ENCODE data around the gene COL6A1. TPM values are rescaled to one million over a fixed set of nuclear protein-coding genes. Genes with fewer than 3 reads are reported as not detected.

Gene COL6A1
- total RNA-seq, 1 donor from 2014 or later, result 12.6 TPM

GRCh38 chr21:46049890-46050667, 68.5 kb downstream of the COL6A1 start:
- Mint-ChIP-seq H3K9me3 (peaks cover 8% of the 10 kb centered on the region), H3K27me3 (ENCODE audit: insufficient read depth, low read depth) (peaks cover 11% of the 10 kb centered on the region), H3K27ac (peak overlapping the region; percentile 60), H3K4me3 (no peak overlapping the region), H3K36me3 (peaks cover 2% of the 10 kb centered on the region), H3K4me1 (peaks cover 15% of the 10 kb centered on the region)
- Histone ChIP-seq H3K4me1 (peaks cover 11% of the 10 kb centered on the region), H3K4me3 (no peak overlapping the region), H3K27ac (no peak overlapping the region), H3F3A (ENCODE audit: low read depth) (no peaks in the 10 kb centered on the region), H3K9ac (no peak overlapping the region), H3K9me3 (ENCODE audit: low read depth) (no peaks in the 10 kb centered on the region), H3K36me3 (no peaks in the 10 kb centered on the region), H4K20me1 (ENCODE audit: low read depth) (no peaks in the 10 kb centered on the region), H2AFZ (replicated peaks) (no peak overlapping the region), H3K4me2 (peak overlapping the region; percentile 29), H3K79me2 (ENCODE audit: low read depth) (no peaks in the 10 kb centered on the region), H3K27me3 (no peaks in the 10 kb centered on the region)
- TF ChIP-seq EZH2 (IDR thresholded peaks at IDR 0.05) (no peak), EZH2phosphoT487 (IDR thresholded peaks at IDR 0.05) (no peak), CTCF (IDR thresholded peaks at IDR 0.05) (no peak)
- no peak for DNase-seq (ENCODE audit: low spot score)

- Mint-ChIP-seq H3K36me3 (peaks cover 2% of the 10 kb centered on the region), H3K4me1 (peaks cover 15% of the 10 kb centered on the region), H3K4me3 (no peak overlapping the region), H3K9me3 (peaks cover 8% of the 10 kb centered on the region), H3K27ac (no peak overlapping the region), H3K27me3 (ENCODE audit: insufficient read depth, low read depth) (peaks cover 11% of the 10 kb centered on the region)
- Histone ChIP-seq H3K4me1 (peaks cover 11% of the 10 kb centered on the region), H3K9me3 (ENCODE audit: low read depth) (no peaks in the 10 kb centered on the region), H3K79me2 (ENCODE audit: low read depth) (no peaks in the 10 kb centered on the region), H3K4me3 (no peak overlapping the region), H3K36me3 (no peaks in the 10 kb centered on the region), H3K4me2 (no peak overlapping the region), H3F3A (ENCODE audit: low read depth) (no peaks in the 10 kb centered on the region), H4K20me1 (ENCODE audit: low read depth) (no peaks in the 10 kb centered on the region), H3K9ac (no peak overlapping the region), H3K27me3 (no peaks in the 10 kb centered on the region), H2AFZ (replicated peaks) (no peak overlapping the region), H3K27ac (no peak overlapping the region)
- TF ChIP-seq EZH2 (IDR thresholded peaks at IDR 0.05) (no peak), EZH2phosphoT487 (IDR thresholded peaks at IDR 0.05) (no peak)
- no peak for DNase-seq (ENCODE audit: low spot score)
Measured at GRCh38 chr21:46050668-46051378, 69.3 kb downstream of the COL6A1 start.

GRCh38 chr21:46051379-46051770, 69.8 kb downstream of the COL6A1 start:
- TF ChIP-seq EZH2phosphoT487 (IDR thresholded peaks at IDR 0.05), result no peak
- no peak for TF ChIP-seq EZH2 (IDR thresholded peaks at IDR 0.05)
- no peak for TF ChIP-seq CTCF (IDR thresholded peaks at IDR 0.05)
- DNase-seq (ENCODE audit: low spot score), result no peak

More at GRCh38 chr21:46051379-46051770, 69.8 kb downstream of the COL6A1 start:
- peaks cover 2% of the 10 kb centered on the region for H3K36me3 Mint-ChIP-seq
- peaks cover 11% of the 10 kb centered on the region for H3K27me3 Mint-ChIP-seq (ENCODE audit: insufficient read depth, low read depth)
- H3K4me3 Mint-ChIP-seq, result peak overlapping the region; percentile 53
- no peaks in the 10 kb centered on the region for H3F3A ChIP-seq (ENCODE audit: low read depth)
- H3K9me3 Mint-ChIP-seq, result peaks cover 8% of the 10 kb centered on the region
- H3K9me3 ChIP-seq (ENCODE audit: low read depth), result no peaks in the 10 kb centered on the region
- no peaks in the 10 kb centered on the region for H3K79me2 ChIP-seq (ENCODE audit: low read depth)
- H3K4me3 ChIP-seq, result no peak overlapping the region
- H3K27me3 ChIP-seq, result no peaks in the 10 kb centered on the region
- peaks cover 11% of the 10 kb centered on the region for H3K4me1 ChIP-seq
- H3K27ac Mint-ChIP-seq, result peak overlapping the region; percentile 87
- no peak overlapping the region for H2AFZ ChIP-seq (replicated peaks)
- H3K9ac ChIP-seq, result no peak overlapping the region
- H3K27ac ChIP-seq, result no peak overlapping the region
- peaks cover 19% of the 10 kb centered on the region for H3K4me1 Mint-ChIP-seq
- H3K36me3 ChIP-seq, result no peaks in the 10 kb centered on the region
- no peaks in the 10 kb centered on the region for H4K20me1 ChIP-seq (ENCODE audit: low read depth)
- no peak overlapping the region for H3K4me2 ChIP-seq

Measured in neural progenitor cell (in vitro differentiated cells).